ENCODE results near the gene RHOH.

- TF ChIP-seq PPARA (CRISPR knock-in tag; IDR thresholded peaks at IDR 0.05; ENCODE audit: borderline replicate concordance) (no peak), ZNF70 (CRISPR knock-in tag; IDR thresholded peaks at IDR 0.05) (no peak), ZC3H10 (CRISPR knock-in tag; IDR thresholded peaks at IDR 0.05) (no peak), RARB (CRISPR knock-in tag; IDR thresholded peaks at IDR 0.05) (no peak), ARNTL (CRISPR knock-in tag; IDR thresholded peaks at IDR 0.05; ENCODE audit: borderline replicate concordance, low read depth) (no peak), OSR1 (CRISPR knock-in tag; IDR thresholded peaks at IDR 0.05) (no peak), ZFP30 (CRISPR knock-in tag; IDR thresholded peaks at IDR 0.05) (no peak), CREB5 (CRISPR knock-in tag; IDR thresholded peaks at IDR 0.05; ENCODE audit: low read depth) (no peak), POU6F1 (CRISPR knock-in tag; IDR thresholded peaks at IDR 0.05; ENCODE audit: borderline replicate concordance, low read depth) (no peak), PATZ1 (CRISPR knock-in tag; IDR thresholded peaks at IDR 0.05; ENCODE audit: borderline replicate concordance) (no peak), BACH2 (CRISPR knock-in tag; IDR thresholded peaks at IDR 0.05; ENCODE audit: borderline replicate concordance) (no peak), ZFP3 (CRISPR knock-in tag; IDR thresholded peaks at IDR 0.05) (no peak), ESRRG (CRISPR knock-in tag; IDR thresholded peaks at IDR 0.05) (no peak)
Measured at GRCh38 chr4:40288566-40288965, 91.7 kb downstream of the RHOH start.

Data from SK-N-SH treated with all-trans-retinoic acid at 6 μM for 48 hours (cell line).